GM12878 (cell line): ENCODE measurements around the gene PEX16. TPM values are rescaled to one million over a fixed set of nuclear protein-coding genes. Genes with fewer than 3 reads are reported as not detected.
A peak's percentile ranks its signal among the peaks of the same experiment; 100 is the strongest.

Experiments
- CUX1 ChIP-seq: IDR thresholded peaks from 2 replicates; pipeline ENCODE4 v1.6.1; 2012; ENCODE audit warnings: improper control_type of control experiment, low read depth, low read length; ENCODE audit not compliant: insufficient replicate concordance
- ESRRA ChIP-seq: IDR thresholded peaks from 2 replicates; pipeline ENCODE4 v1.6.1; 2012; ENCODE audit warnings: mild to moderate bottlenecking, low read length, improper control_type of control experiment
- HDGF ChIP-seq: fragments of 450-650 bp; IDR thresholded peaks from 2 replicates; pipeline ENCODE4 v1.6.1; 2016; ENCODE audit warnings: antibody characterized with exemption
- HSF1 ChIP-seq: fragments of 150-350 bp; IDR thresholded peaks from 2 replicates; pipeline ENCODE4 v1.6.1; 2014; ENCODE audit warnings: mild to moderate bottlenecking, low read depth, low read length
- IRF5 ChIP-seq: fragments of 450-650 bp; IDR thresholded peaks from 2 replicates; pipeline ENCODE4 v1.6.1; 2017; ENCODE audit warnings: borderline replicate concordance
- NR2C1 ChIP-seq: fragments of 450-650 bp; IDR thresholded peaks from 2 replicates; pipeline ENCODE4 v1.6.1; 2017; ENCODE audit warnings: antibody characterized with exemption, mild to moderate bottlenecking, moderate library complexity
- RAD21 ChIP-seq: IDR thresholded peaks from 2 replicates; pipeline ENCODE4 v1.6.1; 2011; ENCODE audit warnings: mild to moderate bottlenecking, low read depth, low read length, moderate library complexity; ENCODE audit not compliant: insufficient read depth
- REST ChIP-seq: IDR thresholded peaks from 2 replicates; pipeline ENCODE4 v1.6.1; 2012; ENCODE audit warnings: mild to moderate bottlenecking, low read depth, low read length
- SMAD1 ChIP-seq: fragments of 450-650 bp; IDR thresholded peaks from 2 replicates; pipeline ENCODE4 v1.6.1; 2018; ENCODE audit warnings: mild to moderate bottlenecking, low read depth; ENCODE audit not compliant: partially characterized antibody
- TCF7 ChIP-seq: IDR thresholded peaks from 2 replicates; pipeline ENCODE4 v1.6.1; 2014; ENCODE audit warnings: antibody characterized with exemption, borderline replicate concordance
- ZNF207 ChIP-seq: fragments of 450-650 bp; IDR thresholded peaks from 2 replicates; pipeline ENCODE4 v1.6.1; 2014; ENCODE audit warnings: antibody characterized with exemption, mild to moderate bottlenecking, borderline replicate concordance
- ZNF217 ChIP-seq: fragments of 450-650 bp; IDR thresholded peaks from 2 replicates; pipeline ENCODE4 v1.6.1; 2017; ENCODE audit warnings: antibody characterized with exemption, mild to moderate bottlenecking
- polyA plus RNA-seq, 11 experiments: library from polyadenylated mRNA; depleted of rRNA in 4 of 11; unstranded in 6 of 11; stranded (reverse) in 5 of 11; fragments of >200 nt; fragmentation: Nextera tagmentation in 4 of 11; fragmentation: Illumina TruSeq in 1 of 11; extraction: Ambion mirVana in 4 of 11; extraction: Trizol in 1 of 11; gene quantifications; 1 replicate in 1 of 11; 2 replicates in 10 of 11; pipeline versions ENCODE4 v1.2.1 to v1.2.3, GENCODE V29; 2011 to 2016; ENCODE audit warnings: inconsistent platforms in 2 of 11, missing spikeins in 2 of 11, low read depth in 1 of 11
- total RNA-seq, 4 experiments: library from RNA; depleted of rRNA in 3 of 4; stranded (reverse); fragments of >200 nt in 3 of 4; fragmentation: Illumina TruSeq in 1 of 4; extraction: Trizol in 1 of 4; gene quantifications; 2 replicates each; pipeline versions ENCODE4 v1.2.1 to v1.2.3, GENCODE V29; 2013 to 2021

Gene PEX16
- total and polyA plus RNA-seq, 10 of the 15 experiments (the other 5 are each of a cell fraction or from before 2014, with no cell fraction given), result 1.4 to 53.5 (median 27.6) TPM

GRCh38 chr11:45930031-45930794 is 12.5 kb upstream of the PEX16 start (continued):
- no peak for TF ChIP-seq REST
- TF ChIP-seq ZNF207, result no peak
- TF ChIP-seq NR2C1, result no peak
- no peak for TF ChIP-seq RAD21
- TF ChIP-seq ZNF217, result peak; percentile 95
- no peak for TF ChIP-seq ESRRA
- no peak for TF ChIP-seq HSF1
- no peak for TF ChIP-seq IRF5
- TF ChIP-seq SMAD1, result peak; percentile 92
- no peak; the same call in 1 of the 2 replicates for TF ChIP-seq HDGF
- TF ChIP-seq TCF7, result no peak
- peak; percentile 96 for TF ChIP-seq CUX1
